Activated T-helper 9 cell treated with anti-CD3 and anti-CD28 coated beads, Interleukin-2, amount 50 U/mL, for 16 hours (primary cell): Measurements from ENCODE around the gene SMYD4.
"Not testable (repeated sequence)": the region's sequence is repeated elsewhere in the genome, so short reads cannot be mapped to it uniquely, and the experiment has no call there.

Source experiments
- DNase-seq: peaks from one replicate; pipeline ENCODE4 v3.0.0-alpha.2; 2020; ENCODE audit warnings: low read depth

The SMYD4 gene

DNA sequence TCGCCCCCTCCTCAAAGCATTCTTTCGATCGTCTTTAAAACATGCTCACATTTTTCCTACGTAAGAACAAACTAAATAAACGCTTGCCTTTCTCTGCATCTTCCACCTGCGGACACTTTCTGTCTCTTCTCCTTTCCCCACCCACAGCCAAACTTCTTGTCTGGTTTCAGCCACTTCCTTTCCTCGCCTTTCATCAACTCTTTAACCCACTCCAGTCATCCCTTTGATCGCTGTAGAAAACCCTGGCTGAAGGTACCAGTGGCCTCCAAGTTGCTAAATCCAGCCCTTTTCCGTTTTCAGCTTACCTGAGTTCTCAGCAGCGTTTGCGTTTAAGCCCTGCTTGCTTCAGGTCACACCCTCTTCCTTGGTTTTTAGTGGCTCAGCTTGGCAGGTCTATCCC is 586 bp upstream of the SMYD4 start:
- no peak for DNase-seq

DNA sequence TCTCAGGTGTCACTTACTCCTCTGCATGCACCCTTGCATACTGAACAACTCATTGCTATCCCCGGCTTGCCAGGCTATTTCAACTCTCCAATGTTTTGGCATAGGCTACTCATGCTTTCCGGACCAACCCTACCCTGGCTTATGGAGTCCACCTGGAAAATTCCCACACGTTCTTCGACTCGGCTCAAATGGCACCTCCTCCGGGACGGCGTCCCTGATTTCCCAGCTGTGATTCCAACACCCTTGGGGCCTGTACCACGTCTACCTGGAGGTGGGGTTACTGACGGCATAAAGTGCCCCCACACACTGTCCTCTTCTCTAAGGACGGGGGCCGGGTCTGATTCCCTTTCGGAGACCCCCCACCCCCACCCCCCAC is 498 bp downstream of the SMYD4 start:
- no peak for DNase-seq

DNA sequence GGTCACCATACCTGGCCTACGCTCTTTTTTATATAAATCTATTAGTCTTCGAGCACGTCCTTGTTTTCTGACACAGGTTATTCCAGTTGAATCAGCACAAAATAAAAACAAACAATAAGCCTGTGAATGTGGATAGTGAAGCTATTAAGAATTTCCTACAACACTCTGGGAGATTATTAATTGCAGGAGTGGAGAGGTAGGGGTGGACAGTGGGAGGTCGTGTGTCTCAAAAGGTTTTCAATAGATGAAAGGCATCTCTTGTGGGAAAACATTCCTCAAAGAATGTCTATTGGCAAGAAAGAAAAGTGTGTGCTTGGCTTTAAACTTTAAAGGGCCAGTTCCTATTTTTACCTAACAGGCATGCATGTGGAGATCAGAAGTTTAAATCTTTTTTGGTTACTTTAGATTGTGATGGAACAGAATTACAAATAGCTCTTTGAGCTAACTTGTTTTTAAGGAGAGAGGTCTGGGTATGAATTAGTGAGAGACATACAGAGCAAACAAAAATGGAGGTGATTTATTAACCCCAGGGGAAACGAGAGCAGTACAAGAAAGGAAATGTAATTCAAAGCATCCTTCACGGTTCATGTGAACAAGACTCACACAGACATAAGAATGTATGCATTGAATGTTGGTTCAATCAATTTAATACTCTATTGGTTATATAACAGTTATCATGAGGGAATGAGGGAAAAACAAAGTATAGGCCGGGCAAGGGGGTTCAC is 9.0 kb downstream of the SMYD4 start:
- no peak for DNase-seq

DNA sequence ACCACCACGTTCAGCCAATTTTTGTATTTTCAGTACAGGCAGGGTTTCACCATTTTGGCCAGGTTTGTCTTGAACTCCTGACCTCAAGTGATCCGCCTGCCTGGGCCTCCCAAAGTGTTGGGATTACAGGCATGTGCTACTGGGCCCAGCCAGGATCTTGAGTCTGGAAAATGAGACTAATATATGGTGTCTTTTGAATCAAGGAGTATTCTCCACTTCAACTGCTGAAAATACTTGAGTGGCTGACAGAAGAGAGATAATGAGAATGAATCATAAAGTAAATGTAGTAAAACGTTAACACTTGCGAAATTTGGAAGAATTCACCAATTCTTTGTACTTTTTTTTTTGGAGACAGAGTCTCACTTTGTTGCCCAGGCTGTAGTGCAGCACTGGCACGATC is 16.6 kb downstream of the SMYD4 start:
- DNase-seq, result no peak

- no peak for DNase-seq
These were observed 19.1 kb downstream of the SMYD4 start for GRCh38 chr17:1810450-1811103.

DNA sequence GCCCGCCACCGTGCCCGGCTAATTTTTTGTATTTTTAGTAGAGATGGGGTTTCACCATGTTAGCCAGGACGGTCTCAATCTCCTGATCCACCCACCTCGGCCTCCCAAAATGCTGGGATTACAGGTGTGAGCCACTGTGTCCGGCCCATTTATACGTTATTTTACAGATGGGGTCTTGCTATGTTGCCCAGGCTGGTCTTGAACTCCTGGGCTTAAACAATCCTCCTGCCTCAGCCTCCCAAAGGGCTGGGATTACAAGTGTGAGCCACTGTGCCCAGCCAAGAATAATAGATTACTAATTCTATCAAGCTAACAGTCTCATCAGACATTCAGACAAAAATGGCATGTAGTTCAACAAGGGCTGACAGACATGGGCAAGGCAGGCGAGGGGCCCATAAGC is 19.9 kb downstream of the SMYD4 start:
- DNase-seq, result not testable (repeated sequence)

DNA sequence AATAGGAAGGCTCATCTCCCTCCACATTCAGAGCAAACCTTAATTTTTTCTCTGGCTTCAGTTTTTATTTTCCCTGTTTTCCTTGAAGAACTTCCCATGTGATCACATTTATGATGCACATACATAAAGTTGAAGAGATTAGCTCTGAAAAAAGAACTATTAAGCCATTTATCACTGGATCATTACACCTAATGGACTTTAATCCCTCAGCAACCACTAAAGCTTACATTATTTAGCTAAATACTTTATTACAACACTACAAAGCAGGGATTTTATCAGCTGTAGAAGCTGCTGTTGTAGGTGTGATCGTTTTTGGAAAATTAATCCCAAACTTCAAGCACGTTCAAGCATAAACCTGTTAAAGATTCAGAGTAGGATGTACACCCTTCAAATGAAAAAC is 21.1 kb downstream of the SMYD4 start:
- DNase-seq, result no peak

- DNase-seq, result no peak
These were observed 21.8 kb downstream of the SMYD4 start for GRCh38 chr17:1807890-1808289.

GRCh38 chr17:1803280-1803679 is 26.4 kb downstream of the SMYD4 start:
- no peak for DNase-seq

DNA sequence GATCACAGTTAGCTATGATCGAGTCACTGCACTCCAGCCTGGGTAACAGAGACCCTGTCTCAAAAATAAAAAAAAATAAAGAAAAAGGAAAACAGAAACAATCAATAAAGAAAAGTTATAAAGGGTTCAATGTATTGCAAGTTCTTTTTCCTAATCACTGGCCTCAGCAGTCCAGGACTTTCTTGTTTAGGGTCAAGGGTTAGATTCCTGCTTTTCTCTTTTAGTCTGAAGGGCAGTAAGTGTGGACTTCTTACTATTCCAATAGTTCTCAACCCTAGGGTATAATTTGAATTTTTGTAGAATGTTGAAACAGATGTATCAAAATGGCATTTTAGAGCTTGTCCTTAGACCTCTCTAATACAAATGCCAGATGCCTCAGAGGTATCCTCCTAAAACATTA is 27.3 kb downstream of the SMYD4 start:
- DNase-seq, result no peak

- no peak for DNase-seq
These were observed 29.0 kb downstream of the SMYD4 start for GRCh38 chr17:1800712-1801111.

GRCh38 chr17:1800240-1800639 is 29.5 kb downstream of the SMYD4 start:
- DNase-seq, result no peak

DNA sequence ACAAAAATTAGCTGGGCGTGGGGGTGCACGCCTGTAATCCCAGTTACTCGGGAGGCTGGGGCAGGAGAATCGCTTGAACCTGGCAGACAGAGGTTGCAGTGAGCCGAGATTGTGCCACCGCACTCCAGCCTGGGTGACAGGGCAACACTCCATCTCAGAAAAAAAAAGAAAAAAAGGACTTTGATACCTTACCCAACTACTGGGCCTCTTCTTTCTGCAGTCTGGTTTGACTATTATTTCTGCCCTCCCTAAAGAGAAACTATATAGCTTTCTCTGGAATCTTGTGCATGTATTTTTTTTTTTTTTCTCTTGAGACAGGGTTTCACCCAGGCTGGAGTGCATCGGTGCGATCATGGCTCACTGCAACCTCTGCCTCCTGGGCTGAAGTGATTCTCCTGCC is 31.9 kb downstream of the SMYD4 start:
- not testable (repeated sequence) for DNase-seq

- DNase-seq, result no peak
These were observed 32.4 kb downstream of the SMYD4 start for GRCh38 chr17:1797323-1797722.

DNA sequence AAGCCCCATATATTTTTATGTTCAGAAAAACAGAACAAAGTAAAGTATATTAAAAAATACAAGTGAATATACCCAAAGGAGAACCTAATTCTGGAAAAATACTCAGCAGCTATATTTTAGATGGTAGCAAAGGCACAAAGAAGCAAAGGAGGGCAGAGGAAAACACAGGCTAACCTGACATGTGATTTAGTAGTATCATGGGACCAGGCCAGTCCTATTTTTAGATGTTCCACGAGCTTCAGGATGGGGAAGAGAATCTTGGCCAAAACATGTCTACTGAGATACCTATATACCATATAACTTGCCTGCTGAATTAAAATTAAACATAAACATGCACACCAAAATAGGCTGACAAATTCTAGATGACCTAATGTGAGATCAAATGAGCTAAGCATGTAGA is 32.9 kb downstream of the SMYD4 start:
- DNase-seq, result no peak

GRCh38 chr17:1793447-1793806 is 36.3 kb downstream of the SMYD4 start:
- no peak for DNase-seq

GRCh38 chr17:1792495-1793446 is 36.9 kb downstream of the SMYD4 start:
- no peak for DNase-seq

DNA sequence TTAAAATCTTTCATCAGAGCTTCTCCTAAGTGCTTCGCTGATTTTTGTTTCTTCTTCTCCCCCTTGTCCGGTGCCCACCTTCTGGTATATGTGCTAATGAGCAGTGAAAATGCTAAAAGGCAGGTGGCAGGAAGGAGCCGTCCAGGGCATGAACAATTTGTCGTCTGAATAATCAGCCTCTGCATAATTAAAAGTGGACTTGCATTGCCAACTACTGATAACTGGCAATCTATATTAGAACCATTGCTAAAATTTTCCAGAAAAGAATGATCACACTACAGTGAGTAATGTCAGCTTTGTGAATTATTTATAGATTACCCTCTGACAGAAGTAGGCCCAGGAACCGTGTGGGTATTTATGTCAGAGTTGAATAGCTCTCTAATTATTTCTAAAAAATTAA is 39.8 kb downstream of the SMYD4 start:
- DNase-seq, result no peak

DNA sequence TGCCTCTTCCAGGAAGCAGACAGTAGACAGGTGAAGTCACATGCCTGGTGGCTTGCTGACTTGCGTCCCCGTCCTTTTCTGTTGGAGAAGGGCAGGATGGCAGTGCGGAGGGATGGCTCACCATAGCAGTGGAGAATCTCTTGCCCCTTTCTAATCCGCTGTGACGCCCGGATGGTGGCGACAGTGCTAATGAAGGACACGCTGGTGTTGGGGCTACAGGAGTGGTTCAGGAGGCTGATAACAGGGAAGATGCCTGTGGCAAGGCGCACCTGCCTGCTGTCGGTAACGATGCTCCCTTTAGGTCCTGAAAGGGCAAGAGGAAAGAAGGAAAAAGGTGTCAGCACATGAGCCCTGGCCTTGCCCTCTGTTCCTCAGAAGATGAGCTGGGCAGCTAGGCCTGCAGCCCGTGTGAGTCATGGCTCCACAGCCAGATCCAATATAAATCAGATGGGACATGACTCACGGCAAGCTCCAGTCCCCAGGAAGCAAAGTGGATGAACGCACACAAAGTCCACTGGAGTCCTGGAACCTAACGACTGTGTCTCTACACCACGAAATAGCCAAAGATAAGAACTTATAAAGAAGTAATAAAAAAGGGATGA is 42.3 kb downstream of the SMYD4 start:
- DNase-seq, result no peak

DNA sequence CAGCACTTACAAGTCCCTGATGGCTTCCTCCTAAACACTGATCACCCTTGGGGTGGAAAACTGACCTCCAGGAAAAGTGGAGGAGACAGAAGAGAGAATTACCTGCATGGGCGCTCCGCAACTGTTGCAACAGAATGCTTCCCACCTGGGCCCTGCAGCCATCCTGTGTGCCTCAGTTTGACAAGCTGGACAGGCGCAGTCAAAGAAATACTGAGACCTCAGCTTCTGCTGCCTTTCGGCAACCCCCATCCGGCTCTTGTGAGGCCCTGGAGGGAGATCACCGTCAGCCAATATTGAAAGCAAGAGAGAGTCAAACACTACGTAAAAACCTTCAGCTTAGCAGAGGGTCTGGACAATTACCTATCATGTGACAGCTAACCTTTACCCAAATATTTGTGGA is 43.0 kb downstream of the SMYD4 start:
- DNase-seq, result no peak

- no peak for DNase-seq
These were observed 43.8 kb downstream of the SMYD4 start for GRCh38 chr17:1785930-1786329.

DNA sequence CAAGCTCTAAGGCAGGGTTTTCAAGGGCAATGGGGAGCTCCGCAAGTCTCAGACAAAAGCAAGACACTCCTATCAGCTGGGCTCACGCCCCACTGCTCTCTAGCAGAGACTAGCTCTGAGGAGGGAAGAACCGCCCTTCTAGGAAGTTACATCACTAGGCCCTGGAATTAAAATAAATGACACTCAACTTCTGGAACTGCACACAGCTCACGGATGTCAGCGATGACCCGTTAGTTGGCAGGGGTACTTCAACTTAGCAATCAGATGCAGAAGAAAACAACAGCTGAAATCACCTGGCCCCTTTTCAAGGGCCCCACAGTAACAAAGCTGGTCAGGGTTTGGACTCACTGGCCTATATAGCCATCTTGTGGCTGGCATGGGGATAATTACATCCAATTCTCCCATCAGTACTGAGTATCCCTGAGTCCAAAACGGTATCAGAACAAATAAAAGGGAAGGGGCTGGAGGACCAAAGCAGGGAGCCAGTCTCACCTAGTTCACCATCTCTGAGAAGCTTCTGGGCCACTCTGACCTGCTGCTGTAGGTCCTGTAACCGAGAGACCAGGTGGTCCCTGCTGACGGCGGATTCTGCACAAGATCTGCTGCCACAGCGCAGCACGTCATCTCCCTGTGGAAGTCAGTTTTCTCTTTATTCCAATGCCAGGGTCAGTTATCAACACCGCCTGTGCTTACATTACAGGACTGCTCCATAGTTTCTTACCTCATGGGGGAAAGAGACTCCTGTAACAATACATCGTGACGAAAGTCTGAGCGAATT is 45.7 kb downstream of the SMYD4 start:
- no peak for DNase-seq
